Heart left ventricle (tissue), 16 donors: ENCODE data around the gene HLA-DOA. TPM values are rescaled to one million over a fixed set of nuclear protein-coding genes. Genes with fewer than 3 reads are reported as not detected.

Experiments
- ATAC-seq, 4 donors: fragments of 200-7000 bp; cut with Tn5 transposase; one replicate each; pipeline ENCODE4 v1.9.1; 2020 to 2022; ENCODE audit warnings: moderate library complexity in 4 of 4, mild to moderate bottlenecking in 3 of 4, moderate number of reproducible peaks in 1 of 4
- DNase-seq, 5 donors: peaks; one replicate each; pipeline ENCODE4 v3.0.0-alpha.2; 2020
- H3K27ac ChIP-seq, 12 donors: fragments of 200-600 bp; sonication (generic) in 4 of 12; one replicate each; pipeline versions ENCODE4 v1.5.0 to v1.8.0; 2016 to 2022; ENCODE audit warnings: mild to moderate bottlenecking in 2 of 12
- H3K27me3 ChIP-seq, 9 donors: fragments of 200-600 bp; sonication (generic) in 2 of 9; one replicate each; pipeline versions ENCODE4 v1.5.1 to v1.8.0; 2016 to 2022; ENCODE audit warnings: mild to moderate bottlenecking in 3 of 9
- H3K36me3 ChIP-seq, 9 donors: fragments of 200-600 bp; sonication (generic) in 2 of 9; one replicate each; pipeline versions ENCODE4 v1.5.0 to v1.8.0; 2018 to 2022; ENCODE audit warnings: mild to moderate bottlenecking in 2 of 9
- H3K4me1 ChIP-seq, 12 donors: fragments of 200-600 bp; sonication (generic) in 4 of 12; one replicate each; pipeline versions ENCODE4 v1.5.0 to v1.8.0; 2016 to 2022; ENCODE audit warnings: mild to moderate bottlenecking in 3 of 12
- H3K4me3 ChIP-seq, 12 donors: fragments of 200-600 bp; sonication (generic) in 4 of 12; one replicate each; pipeline versions ENCODE4 v1.5.0 to v1.8.0; 2017 to 2022; ENCODE audit warnings: mild to moderate bottlenecking in 9 of 12, moderate library complexity in 4 of 12
- H3K9me3 ChIP-seq, 12 donors: fragments of 200-600 bp; sonication (generic) in 4 of 12; one replicate each; pipeline versions ENCODE4 v1.5.0 to v1.8.0; 2016 to 2022; ENCODE audit warnings: mild to moderate bottlenecking in 1 of 12
- CTCF ChIP-seq, 12 donors: fragments of 200-600 bp; sonication (generic) in 4 of 12; IDR thresholded peaks; one replicate each; pipeline versions ENCODE4 v1.5.0 to v1.8.0; 2018 to 2022; ENCODE audit warnings: antibody characterized with exemption in 12 of 12, mild to moderate bottlenecking in 5 of 12
- POLR2A ChIP-seq, 2 donors: fragments of 450-650 bp; IDR thresholded peaks; one replicate each; pipeline ENCODE4 v1.6.1; 2017; ENCODE audit warnings: antibody characterized with exemption in 2 of 2, mild to moderate bottlenecking in 2 of 2, moderate library complexity in 2 of 2
- WGBS, 4 donors: extraction: QIAGEN DNeasy Blood & Tissue Kit in 2 of 4; methylation state at CpG; one replicate each; pipeline versions ENCODE4 v1.1.5 to v1.1.7; 2013 to 2018; 5-methylcytosine and 5-hydroxymethylcytosine counted together
- intact Hi-C, 10 donors: fragments of 100-400 bp; cut with DNase I; formaldehyde crosslinking; loops; one replicate each; pipeline versions ENCODE4 v1.11.1 to v1.14.2; 2022
- polyA plus RNA-seq, 2 donors: library from polyadenylated mRNA; stranded (reverse); fragments of 200-250 nt; gene quantifications; one replicate each; pipeline ENCODE4 v1.2.3, GENCODE V29; 2013
- total RNA-seq, 9 donors: library from RNA; depleted of rRNA in 2 of 9; stranded (reverse); fragments of >200 nt in 2 of 9; fragmentation: NEBNext Ultra II Directional in 3 of 9; extraction: Animal tissue kit (Norgen Biotek cat#: 25700) in 3 of 9; gene quantifications; one replicate each; pipeline versions ENCODE4 v1.1.0 to v1.2.4, GENCODE V29; 2016 to 2023
- donor health status: ischemic (EF 13 %, LVEDD 7.1; RV severe dilation, severe dysfunction).
- donor health status: healthy with polysubstance abuse.
- donor health status: DM: no; HTN: yes; CAD: no.
- donor health status: DM: no; HTN: no; CAD: no.
- donor health status: ischemic (EF 25% LVEDD 6.9; RV normal size, moderate dysfunction).
- donor health status: ischemic (EF 25% LVEDD 5.7; RV mildly dilated, moderate dysfunction).
- donor health status: healthy.
- donor health status: DM: yes; HTN: yes; CAD: no.
- donor health status: ischemic (EF 35%, LVEDD 5.7; RV mildly dilated, moderate dysfunction).
- donor health status: nonischemic (EF 11% LVEDD 7.7; RV severe dilation, severe dysfunction).
- donor health status: DM: yes; HTN: yes; CAD: no.
- donor health status: PGD.
- donor health status: ischemic (EF 29% LVEDD 5.4; RV normal size, mild dysfunction).
- donor health status: nonischemic (EF 23%, LVEDD 6.1; RV moderate dilation, normal function).

Gene HLA-DOA
- total and polyA plus RNA-seq, 11 donors, result 0.44 to 32.4 (median 1.3) TPM

GRCh38 chr6:32974016-32974333 lies 35.4 kb downstream of the HLA-DOA start:
- peak overlapping the region in 8 of 12 donors; percentile 83 to 100 (median 100) for H3K27ac ChIP-seq
- no peak for ATAC-seq
- no peaks in the 10 kb centered on the region for H3K27me3 ChIP-seq
- peak overlapping the region; percentile 63 to 100 (median 86) for H3K4me3 ChIP-seq
- TF ChIP-seq POLR2A (IDR thresholded peaks at IDR 0.05) (no peak), CTCF (IDR thresholded peaks at IDR 0.05) (no peak)
- 0 to 2% (median 1%) methylated on average over 4 of the region's 4 CpGs for WGBS, 4 donors
- no peaks in the 10 kb centered on the region for H3K9me3 ChIP-seq
- peaks cover 0 to 49% (median 35%) of the 10 kb centered on the region in 12 donors for H3K4me1 ChIP-seq
- peaks cover 17 to 69% (median 56%) of the 10 kb centered on the region in 9 donors for H3K36me3 ChIP-seq
- DNase-seq, result no peak
- intact Hi-C loops, result loop anchor here in 2 of 10 donors (5.0 to 10.0 kb wide), 3 partner anchors 132 to 847 kb away; partner anchors contain the start of genes ATF6B (in 1 of the 2), GPSM3 (in 1 of the 2), PBX2 (in 1 of the 2) and PSMB8 (in 1 of the 2)

- peak overlapping the region; percentile 43 to 100 (median 99) for H3K27ac ChIP-seq
- H3K9me3 ChIP-seq, result no peaks in the 10 kb centered on the region
- H3K4me3 ChIP-seq, result peak overlapping the region; percentile 63 to 100 (median 86)
- TF ChIP-seq CTCF (IDR thresholded peaks at IDR 0.05), result no peak
- no peak for TF ChIP-seq POLR2A (IDR thresholded peaks at IDR 0.05)
- peaks cover 0 to 45% (median 35%) of the 10 kb centered on the region in 12 donors for H3K4me1 ChIP-seq
- intact Hi-C loops, result loop anchor here in 2 of 10 donors (5.0 to 10.0 kb wide), 3 partner anchors 131 to 846 kb away; partner anchors contain the start of genes ATF6B (in 1 of the 2), GPSM3 (in 1 of the 2), PBX2 (in 1 of the 2) and PSMB8 (in 1 of the 2)
- no peaks in the 10 kb centered on the region for H3K27me3 ChIP-seq
- peaks cover 17 to 63% (median 50%) of the 10 kb centered on the region in 9 donors for H3K36me3 ChIP-seq
- ATAC-seq, result no peak
- WGBS, 4 donors, result 0 to 1% (median 0%) methylated on average over 23 of the region's 23 CpGs
- DNase-seq, result peak in 1 of 5 donors; percentile 51
Observed at GRCh38 chr6:32973144-32974015, 36.0 kb downstream of the HLA-DOA start.

GRCh38 chr6:32972353-32973143 lies 36.8 kb downstream of the HLA-DOA start:
- H3K27ac ChIP-seq, result peak overlapping the region; percentile 43 to 100 (median 99)
- DNase-seq (peak in 3 of 5 donors; percentile 48 to 79 (median 58)), ATAC-seq (peak in 3 of 4 donors; percentile 1 to 4 (median 2))
- H3K36me3 ChIP-seq, result peaks cover 17 to 55% (median 41%) of the 10 kb centered on the region in 9 donors
- intact Hi-C loops, result loop anchor here in 2 of 10 donors (5.0 to 10.0 kb wide), 3 partner anchors 130 to 845 kb away; partner anchors contain the start of genes ATF6B (in 1 of the 2), GPSM3 (in 1 of the 2), PBX2 (in 1 of the 2) and PSMB8 (in 1 of the 2)
- peaks cover 0 to 40% (median 32%) of the 10 kb centered on the region in 12 donors for H3K4me1 ChIP-seq
- TF ChIP-seq CTCF (IDR thresholded peaks at IDR 0.05) (no peak), POLR2A (IDR thresholded peaks at IDR 0.05) (no peak)
- WGBS, 4 donors, result 0 to 1% (median 0%) methylated on average over 24 to 70 of the region's 70 CpGs
- peak overlapping the region; percentile 63 to 100 (median 86) for H3K4me3 ChIP-seq
- no peaks in the 10 kb centered on the region for H3K9me3 ChIP-seq
- H3K27me3 ChIP-seq, result no peaks in the 10 kb centered on the region
